ENCODE results near the gene KCNIP4.

The KCNIP4 gene

GRCh38 chr4:21592970-21593670, 355.5 kb downstream of the KCNIP4 start:
- DNase-seq (ENCODE audit: low read depth, low spot score), result no peak
- CTCF ChIA-PET, result no interaction called here
- TF ChIP-seq CTCF (IDR thresholded peaks at IDR 0.05; ENCODE audit: insufficient read depth, low read length, missing control alignments), result no peak

GRCh38 chr4:21577056-21577455, 371.5 kb downstream of the KCNIP4 start:
- no peak for TF ChIP-seq CTCF (IDR thresholded peaks at IDR 0.05; ENCODE audit: insufficient read depth, low read length, missing control alignments)
- no peak for DNase-seq (ENCODE audit: low read depth, low spot score)
- ChIA-PET POLR2A (no interaction called here), CTCF (no interaction called here)
- no peak overlapping the region for H3K4me3 ChIP-seq (ENCODE audit: low read depth, low read length)

More at GRCh38 chr4:21592970-21593670, 355.5 kb downstream of the KCNIP4 start:
- no peak overlapping the region for H3K4me3 ChIP-seq (ENCODE audit: low read depth, low read length)
- POLR2A ChIA-PET, result no interaction called here

- CTCF ChIA-PET, result no interaction called here
- no peak for TF ChIP-seq CTCF (IDR thresholded peaks at IDR 0.05; ENCODE audit: insufficient read depth, low read length, missing control alignments)
- POLR2A ChIA-PET, result no interaction called here
Observed at GRCh38 chr4:21571100-21571499, 377.5 kb downstream of the KCNIP4 start.

GRCh38 chr4:21569638-21570037, 378.9 kb downstream of the KCNIP4 start:
- no peak for TF ChIP-seq CTCF (IDR thresholded peaks at IDR 0.05; ENCODE audit: insufficient read depth, low read length, missing control alignments)
- DNase-seq (ENCODE audit: low read depth, low spot score), result no peak
- ChIA-PET POLR2A (no interaction called here), CTCF (no interaction called here)
- H3K4me3 ChIP-seq (ENCODE audit: low read depth, low read length), result no peak overlapping the region

More at GRCh38 chr4:21571100-21571499, 377.5 kb downstream of the KCNIP4 start:
- H3K4me3 ChIP-seq (ENCODE audit: low read depth, low read length), result no peak overlapping the region
- no peak for DNase-seq (ENCODE audit: low read depth, low spot score)

GRCh38 chr4:21555083-21555482, 393.5 kb downstream of the KCNIP4 start:
- no peak for DNase-seq (ENCODE audit: low read depth, low spot score)
- no peak overlapping the region for H3K4me3 ChIP-seq (ENCODE audit: low read depth, low read length)
- no peak for TF ChIP-seq CTCF (IDR thresholded peaks at IDR 0.05; ENCODE audit: insufficient read depth, low read length, missing control alignments)
- CTCF ChIA-PET, result no interaction called here
- POLR2A ChIA-PET, result no interaction called here

- no peak for TF ChIP-seq CTCF (IDR thresholded peaks at IDR 0.05; ENCODE audit: insufficient read depth, low read length, missing control alignments)
- DNase-seq (ENCODE audit: low read depth, low spot score), result no peak
- CTCF ChIA-PET, result no interaction called here
- no peak overlapping the region for H3K4me3 ChIP-seq (ENCODE audit: low read depth, low read length)
- POLR2A ChIA-PET, result no interaction called here
Observed at GRCh38 chr4:21554500-21554899, 394.1 kb downstream of the KCNIP4 start.
